ENCODE results near the gene COMMD2.

The COMMD2 gene

DNA sequence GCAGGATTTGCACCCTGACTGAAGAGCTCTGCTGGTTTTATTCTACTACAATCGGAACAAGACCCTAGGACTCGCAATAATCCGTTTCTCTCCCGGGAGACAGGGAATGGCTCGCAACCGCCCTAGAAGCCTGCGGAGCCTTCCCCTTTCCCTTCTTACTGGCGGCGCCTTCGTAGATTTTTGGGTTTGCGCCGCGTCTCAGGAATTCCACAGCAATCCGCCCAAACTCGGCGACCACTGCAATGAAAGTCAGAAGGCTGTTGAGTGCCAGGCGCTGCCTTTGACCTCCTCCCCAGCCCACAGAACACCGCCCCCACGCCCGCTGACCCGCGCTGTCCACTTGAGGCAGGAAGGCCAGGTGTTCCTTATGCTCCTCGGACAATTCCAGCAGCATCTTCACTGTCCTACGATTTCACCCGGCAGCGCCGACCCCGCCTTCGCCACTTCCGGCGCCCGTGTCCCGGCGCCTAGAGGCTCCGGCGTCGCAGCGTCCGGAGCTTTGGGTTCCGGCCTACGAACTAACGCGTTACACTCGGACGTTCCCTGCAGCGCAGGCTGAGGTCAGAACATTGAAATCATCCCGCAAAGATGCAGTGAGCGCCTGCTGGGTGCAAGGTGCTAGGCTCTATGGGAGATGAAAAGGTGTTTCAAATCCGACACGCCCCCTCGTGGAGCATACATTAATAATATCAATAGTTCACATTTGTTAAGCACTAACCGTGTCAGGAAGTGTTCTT lies at the start of gene COMMD2:
Gene COMMD2 (minus strand): TSS at position 439 of the 737 bp plus-strand sequence. CDS start 45 bp downstream, at position 394.
- DNase-seq (ENCODE audit: low read depth): peak; percentile 58

DNA sequence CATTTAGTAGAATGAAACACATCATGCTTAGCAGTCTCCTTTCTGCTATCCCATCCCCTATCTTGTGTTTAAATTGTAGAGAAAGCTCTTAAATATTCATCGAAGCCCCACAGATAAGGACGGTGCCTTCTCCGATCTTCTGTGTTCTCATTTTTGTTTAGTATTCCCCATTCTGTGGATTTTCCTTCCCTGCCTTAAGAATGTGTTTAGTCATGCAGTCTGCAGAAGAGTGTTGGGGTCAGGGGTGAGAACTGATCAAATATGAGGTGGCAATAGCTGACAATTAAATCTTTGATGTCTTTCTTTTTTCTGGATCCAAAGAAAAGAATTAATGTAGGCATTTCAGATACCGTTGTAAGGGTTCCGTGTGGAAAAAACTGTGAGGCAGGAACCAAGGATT lies 49.4 kb upstream of the COMMD2 start:
- no peak for DNase-seq (ENCODE audit: low read depth)

DNA sequence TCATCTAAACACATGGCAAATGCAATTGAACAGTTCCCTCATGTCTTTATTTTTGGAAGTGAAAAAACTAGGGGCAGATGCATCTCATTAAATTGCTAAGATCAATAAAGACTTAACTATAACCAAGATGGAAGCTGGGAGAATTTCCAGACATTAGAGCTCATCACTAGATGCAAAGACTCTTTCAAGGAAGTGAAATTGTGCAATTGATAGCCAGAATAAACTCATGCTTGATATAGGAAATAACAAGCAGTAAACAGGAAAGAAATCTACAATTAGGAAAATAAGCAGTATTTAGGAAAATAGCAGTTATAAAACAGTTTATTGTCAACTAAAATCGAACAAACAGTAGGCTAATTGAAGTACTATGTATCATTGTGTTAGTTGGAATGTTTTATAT lies 48.9 kb upstream of the COMMD2 start:
- DNase-seq (ENCODE audit: low read depth): no peak

DNA sequence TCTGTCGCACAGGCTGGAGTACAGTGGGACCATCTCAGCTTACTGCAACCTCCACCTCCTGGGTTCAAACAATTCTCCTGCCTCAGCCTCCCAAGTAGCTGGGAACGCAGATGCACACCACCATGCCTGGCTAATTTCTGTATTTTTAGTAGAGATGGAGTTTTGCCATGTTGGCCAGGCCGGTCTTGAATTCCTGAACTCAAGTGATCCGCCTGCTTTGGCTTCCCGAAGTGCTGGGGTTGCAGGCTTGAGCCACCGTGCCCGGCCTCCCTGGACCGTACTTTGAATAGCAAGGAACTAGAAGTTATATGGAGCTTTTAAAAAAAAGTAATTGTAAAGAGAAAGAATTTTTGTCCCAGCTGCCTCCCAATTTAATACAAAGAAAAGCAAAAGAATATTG lies 48.4 kb upstream of the COMMD2 start:
- DNase-seq (ENCODE audit: low read depth): no peak

DNA sequence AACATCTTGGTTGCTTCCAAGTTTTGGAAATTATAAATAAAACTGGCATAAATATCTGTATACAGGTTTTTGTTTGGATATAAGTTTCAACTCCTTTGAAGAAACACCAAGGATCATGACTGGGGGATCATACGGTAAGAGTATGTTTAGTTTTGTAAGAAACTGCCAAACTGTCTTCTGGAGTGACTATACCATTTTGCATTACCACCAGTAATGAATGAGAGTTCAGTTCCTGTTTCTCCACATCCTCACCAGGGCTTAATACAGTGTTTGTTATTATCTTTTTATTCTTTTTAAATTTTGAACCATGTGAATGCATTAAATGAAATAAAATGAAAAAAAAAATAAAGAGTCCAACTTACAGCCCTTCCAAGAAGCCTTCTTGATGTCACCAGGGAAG lies 43.7 kb upstream of the COMMD2 start:
- no peak for DNase-seq (ENCODE audit: low read depth)

DNA sequence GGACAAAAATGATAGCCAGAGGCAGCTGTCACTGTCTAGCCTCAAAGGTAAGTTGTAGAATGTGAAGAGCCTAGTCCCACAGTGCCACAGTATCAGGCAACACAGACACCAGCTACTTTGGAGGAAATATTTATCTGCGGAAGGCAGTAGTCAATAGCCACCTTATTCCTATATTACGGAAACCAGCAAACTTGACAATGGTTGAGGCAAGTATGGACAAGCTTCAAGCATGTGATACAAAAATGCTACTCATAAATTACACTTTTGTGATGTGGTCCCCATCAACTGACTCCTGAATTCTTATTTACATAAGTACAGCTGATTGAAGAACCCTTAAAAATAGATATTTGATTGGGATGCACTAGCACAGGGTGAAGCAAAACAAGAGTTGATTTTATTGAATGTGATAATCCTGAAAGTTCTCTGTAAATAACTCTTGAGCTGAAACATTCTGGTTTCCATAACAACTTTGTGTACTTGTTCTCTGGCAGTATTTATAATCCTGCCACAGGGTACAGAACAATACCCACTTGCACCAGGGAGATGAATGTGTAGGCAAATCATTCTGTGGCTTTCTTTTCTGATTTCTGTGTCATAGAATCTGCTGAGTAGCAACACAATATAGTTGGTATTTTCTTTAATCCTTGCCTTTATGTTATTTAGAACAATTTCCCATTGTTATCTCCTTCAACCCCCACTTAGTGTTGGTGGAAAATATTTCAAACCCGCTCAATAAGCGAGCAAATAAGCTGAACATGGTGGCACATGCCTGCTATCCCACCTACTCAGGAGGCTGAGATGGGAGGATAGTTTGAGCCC lies 40.4 kb upstream of the COMMD2 start, which contains the start of gene ANKUB1:
Gene ANKUB1 (minus strand): TSS at position 103 of the 819 bp plus-strand sequence. CDS start 188 bp downstream, outside the sequence.
- DNase-seq (ENCODE audit: low read depth): no peak

DNA sequence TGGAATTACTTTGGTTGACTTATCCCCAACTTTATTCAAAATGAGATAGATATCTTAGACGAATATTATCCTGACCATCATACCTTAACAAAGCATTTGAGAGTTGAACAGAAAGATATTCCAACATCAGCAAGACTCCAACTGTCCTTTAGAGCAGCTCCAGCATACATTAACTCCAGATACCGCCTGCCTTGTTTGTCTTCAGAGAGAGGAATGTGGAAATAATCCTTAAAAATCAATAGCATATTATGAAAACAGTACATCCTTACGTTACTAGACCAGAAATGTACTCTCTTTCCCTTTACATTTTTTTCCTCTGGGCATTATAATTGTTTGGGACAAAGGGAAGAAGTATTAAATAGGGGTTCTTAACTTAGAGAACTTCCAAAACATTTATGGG lies 38.4 kb upstream of the COMMD2 start:
- DNase-seq (ENCODE audit: low read depth): no peak

DNA sequence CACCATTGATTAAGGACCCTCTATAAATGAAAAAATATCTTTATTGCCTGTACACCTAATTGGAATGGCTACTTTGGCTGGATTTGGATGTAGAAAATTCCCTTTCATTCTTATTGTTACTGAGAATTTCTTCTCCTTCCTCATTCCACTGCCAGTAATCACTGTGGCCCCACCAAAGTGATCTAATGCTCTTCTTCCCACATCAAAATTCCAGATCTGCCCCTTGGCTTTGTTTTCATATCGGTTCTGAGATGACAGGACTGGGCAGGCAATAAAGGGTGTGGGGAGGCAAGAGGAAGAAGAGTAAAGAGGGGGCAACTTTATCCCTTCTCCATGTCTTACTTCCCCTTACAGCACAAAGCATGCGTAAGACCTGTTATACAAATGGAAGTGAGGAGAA lies 38.0 kb upstream of the COMMD2 start:
- no peak for DNase-seq (ENCODE audit: low read depth)

DNA sequence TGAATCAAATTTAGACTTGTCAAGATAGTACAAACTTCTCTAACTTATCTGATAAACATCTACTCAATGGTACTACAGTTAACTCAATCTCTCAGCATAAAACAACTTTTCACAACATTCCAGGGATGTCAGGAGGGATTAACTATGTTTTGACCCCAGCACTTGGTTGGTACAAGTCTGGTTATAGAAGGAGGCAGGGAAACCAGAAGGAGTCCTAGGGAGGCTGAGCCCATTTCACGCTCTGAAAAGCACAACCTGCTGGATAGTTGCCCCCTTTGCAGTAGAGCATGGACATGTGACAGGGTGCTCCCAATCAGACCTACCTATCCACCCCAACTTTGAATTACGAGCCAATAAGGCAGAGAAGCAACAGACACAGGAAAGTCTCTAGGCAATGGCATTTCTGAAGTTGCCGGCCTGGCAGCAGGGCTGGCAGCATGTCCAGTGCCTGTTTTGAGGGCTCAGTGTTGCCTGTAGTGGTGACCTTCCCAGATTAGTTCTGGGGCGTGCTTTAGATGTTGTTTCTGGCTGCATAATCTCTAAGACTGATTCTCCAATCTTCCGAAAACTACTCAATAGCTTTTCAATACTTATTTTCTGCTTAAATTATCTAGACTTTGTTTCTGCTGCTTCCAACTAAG lies 31.9 kb upstream of the COMMD2 start:
- DNase-seq (ENCODE audit: low read depth): no peak

DNA sequence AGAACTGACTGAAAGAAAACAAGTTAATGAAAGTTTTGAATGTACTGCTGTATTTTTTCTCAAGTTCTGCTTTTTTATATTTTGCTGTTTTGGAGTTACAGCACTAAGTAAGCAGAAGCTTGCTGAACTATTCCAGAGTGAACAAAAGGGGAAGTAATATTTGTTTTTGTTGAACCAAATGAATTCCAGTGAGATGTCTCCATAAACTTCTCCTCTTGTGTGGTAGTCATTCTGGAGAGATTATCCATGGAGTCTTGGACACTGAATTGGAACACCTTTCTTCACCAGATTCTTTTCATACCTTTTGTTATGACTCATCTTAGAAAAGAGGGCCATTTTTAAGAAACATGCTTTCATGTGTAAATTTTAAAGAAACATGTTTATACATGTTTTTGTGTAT lies 31.3 kb upstream of the COMMD2 start:
- DNase-seq (ENCODE audit: low read depth): no peak

DNA sequence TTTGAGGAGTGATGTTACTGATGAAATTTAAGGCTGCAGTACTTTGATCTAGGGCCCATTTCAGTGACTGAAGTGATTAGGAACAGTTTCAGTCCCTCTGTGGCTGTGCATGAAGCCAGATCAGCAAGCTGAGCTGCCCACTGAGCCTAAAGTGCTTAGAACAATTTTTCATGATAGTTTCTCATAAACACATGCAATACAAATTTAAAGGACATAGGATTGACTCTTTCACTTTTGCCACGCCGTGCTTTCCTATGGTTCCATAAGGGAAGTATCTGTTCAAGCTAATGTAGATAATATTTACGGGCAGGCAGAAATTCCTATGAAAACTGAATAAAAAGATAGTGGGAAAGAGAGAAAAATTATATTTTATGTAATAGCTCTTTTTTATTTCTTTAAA lies 29.5 kb upstream of the COMMD2 start:
- no peak for DNase-seq (ENCODE audit: low read depth)

DNA sequence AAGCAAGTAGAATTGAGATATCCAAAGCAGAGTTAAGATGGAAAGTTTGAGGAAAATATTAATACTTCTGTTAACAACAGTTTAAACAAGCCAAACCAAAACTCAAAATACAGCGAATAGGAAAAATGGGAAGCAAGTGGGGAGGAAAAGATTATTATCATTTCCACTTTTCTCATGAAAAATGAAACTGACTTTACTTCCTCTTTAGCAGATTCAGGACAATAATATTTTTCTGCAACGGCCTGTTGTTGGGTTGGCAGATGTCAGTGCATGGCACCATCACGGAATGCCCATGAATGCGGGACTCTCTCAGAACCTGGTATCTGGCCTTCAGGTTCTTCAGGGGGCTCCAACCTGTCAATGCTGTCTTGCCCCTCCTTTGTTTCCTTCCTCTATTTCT lies 28.9 kb upstream of the COMMD2 start:
- no peak for DNase-seq (ENCODE audit: low read depth)

DNA sequence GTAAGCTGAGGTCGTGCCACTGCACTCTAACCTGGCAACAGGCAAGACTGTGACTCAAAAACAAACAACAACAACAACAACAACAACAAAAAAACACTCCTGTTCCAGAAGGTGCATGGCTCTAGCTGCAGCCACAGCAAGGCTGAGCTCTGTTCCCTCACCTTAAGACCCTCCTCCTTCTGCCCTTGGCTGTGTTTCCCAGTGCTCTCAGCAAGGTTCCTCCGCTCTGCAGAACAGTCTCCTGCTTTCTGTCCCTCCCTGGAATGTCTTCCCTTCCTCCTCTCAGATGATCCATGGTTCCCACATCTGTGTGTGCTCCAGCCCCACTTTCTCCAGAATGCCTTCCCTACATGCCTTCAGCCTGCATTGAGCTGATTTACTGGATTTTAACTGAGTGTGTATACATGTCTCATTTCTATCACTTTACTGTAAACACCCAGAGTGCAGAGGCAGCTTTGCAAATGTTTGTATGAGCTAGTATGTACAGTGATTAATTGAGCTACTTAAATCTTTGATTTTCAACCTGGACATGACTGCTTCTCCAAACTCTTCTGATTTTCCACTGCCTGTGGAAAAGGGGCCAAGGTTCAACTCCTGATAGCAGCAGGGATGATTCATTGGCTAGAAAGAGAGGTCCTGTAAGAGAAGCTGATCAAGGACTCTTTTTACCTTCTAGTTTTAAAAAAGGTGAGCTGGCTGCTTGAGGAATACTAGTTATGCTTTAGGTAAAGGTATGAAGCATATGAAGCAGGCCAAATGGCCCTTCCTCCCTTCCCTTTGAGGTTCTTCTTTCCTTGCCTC lies 25.3 kb upstream of the COMMD2 start:
- DNase-seq (ENCODE audit: low read depth): no peak

DNA sequence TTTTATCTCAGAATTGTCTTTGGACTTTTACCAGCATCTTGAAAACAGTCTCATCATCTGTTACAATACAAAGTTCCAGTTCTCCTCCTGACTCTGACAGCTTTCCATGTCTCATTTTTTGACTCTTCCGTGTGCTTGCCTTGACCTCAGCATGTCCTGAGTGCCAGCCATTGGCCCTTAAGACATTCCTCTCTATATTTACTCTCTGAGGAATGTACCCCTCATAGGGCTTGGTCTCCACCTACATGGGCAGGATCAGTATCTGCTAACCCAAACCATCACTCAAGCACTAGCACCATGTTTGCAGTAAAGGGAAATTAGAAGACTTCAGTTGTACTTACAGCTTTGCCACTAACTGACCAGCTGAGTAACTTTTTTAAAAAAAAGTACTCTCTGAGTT lies 23.9 kb upstream of the COMMD2 start:
- no peak for DNase-seq (ENCODE audit: low read depth)

DNA sequence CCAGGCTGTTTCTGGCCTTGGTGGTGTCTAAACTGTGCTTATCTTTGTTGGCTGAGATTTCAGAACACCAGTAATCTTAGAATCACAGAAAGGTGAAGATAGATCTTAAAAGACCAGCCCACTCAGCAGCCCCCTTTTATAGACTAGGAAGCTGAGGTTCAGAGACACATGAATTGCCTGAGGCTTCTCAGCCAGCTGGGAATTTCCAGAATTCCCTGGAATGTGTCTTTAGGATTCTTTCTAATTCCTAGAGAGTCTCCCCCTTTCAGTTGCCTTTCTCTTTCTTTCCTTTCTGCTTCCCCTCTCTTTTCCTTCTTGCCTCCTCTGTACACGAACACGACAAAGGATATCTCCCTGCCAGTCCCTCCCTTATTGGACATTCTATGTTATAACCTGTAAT lies 20.6 kb upstream of the COMMD2 start:
- no peak for DNase-seq (ENCODE audit: low read depth)

DNA sequence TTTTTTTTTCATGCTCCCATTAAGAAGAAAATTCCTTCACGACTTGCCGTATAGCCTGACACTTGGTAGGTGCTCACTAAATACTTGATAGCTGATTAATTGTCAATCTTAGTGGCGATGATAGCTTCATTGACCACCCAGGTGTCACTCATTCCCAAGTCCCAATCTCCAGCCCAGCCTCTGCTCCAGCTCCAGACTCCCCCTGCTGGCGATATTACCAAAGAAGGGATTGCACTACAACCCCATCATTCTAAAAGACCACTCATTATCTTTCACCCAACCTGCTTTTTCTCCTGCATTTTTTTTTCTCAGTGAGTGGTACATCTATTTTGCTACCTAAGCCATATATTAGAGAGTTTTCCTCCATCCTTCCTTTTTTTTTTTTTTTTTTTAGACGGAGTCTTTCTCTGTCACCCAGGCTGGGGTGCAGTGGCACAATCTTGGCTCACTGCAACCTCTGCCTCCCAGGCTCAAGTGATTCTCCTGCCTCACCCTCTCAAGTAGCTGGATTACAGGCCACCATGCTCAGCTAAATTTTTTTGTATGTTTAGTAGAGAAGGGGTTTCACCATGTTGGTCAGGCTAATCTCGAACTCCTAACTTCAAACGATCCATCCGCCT lies 19.5 kb upstream of the COMMD2 start:
- peak; percentile 10 for DNase-seq (ENCODE audit: low read depth)

DNA sequence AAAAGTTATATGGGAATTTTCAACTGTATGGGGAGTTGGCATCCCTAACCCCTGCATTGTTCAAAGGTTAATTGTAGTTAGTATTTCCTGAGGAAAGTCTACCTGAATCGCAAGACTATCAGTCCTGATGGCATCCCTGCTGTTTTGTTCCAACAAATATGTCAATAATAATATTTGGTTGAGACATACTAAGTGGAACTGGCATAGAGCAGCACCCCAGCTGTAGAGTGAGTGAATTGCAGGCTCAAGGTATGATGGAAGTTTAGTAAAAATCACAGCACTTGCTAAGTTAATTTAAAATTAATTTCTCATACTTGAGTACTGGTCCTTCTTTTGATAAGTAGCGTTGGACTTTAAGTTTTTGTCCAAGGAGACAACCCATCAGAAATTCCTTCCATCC lies 18.0 kb upstream of the COMMD2 start:
- DNase-seq (ENCODE audit: low read depth): no peak

DNA sequence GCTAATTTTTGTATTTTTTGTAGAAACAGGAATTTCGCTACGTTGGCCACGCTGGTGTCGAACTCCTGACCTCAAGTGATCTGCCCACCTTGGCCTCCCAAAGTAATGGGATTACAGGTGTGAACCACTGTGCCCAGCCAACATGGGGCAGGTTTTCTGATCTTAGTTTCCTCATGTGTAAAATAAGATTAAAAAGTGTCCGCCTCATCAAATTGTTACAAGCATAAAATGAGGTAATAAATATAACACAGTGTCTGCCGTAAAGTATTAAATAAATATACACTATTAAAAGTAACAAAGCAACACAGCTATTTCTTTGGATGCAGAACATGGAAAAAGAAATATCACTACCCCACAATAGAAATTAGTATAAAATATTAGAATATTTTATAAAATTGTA lies 16.4 kb upstream of the COMMD2 start:
- no peak for DNase-seq (ENCODE audit: low read depth)

DNA sequence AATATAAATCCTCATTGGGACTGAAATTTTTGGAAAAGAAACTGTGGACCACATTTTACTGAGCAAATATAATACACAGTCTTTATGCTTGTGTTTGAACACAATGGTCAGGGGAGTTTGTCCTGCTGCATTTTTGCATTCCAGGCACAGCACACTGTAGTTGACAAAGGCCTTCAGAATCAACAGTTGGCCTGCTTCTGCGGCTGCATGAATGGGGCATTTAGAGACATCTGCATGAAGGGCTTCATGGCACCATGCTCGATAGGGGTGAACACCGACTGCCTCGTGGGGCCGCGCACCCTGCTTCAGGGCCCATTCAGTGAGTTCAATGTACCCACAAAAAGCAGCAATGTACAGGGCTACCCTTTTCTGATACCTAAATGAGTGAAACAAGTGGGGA lies 15.4 kb upstream of the COMMD2 start:
- DNase-seq (ENCODE audit: low read depth): no peak

DNA sequence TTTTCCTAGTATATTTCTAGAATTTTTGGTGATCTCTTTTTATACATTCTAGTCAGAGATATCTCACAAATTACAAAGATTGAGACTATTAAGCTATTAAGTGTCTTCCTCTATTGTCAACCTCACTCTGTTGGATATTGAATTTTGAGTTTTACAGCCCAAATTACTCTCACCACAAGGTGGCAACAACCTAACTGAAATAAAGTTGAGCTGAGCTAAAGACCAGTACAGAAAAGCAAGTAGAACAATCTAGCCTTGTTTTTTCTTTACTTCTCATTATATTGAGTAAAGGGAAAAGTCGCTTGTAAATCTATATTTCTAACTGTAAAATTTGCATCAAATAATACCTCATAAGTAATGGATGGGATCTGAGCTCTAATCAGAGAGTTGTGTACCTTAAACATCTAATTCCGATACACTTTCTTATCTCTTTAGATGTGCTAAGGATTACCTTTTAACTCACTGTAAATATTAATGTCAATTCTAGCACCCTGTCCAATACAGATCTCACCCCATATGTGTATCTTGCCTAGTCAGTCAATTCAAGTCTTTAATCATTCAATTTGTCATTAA lies 13.6 kb upstream of the COMMD2 start:
- no peak for DNase-seq (ENCODE audit: low read depth)

DNA sequence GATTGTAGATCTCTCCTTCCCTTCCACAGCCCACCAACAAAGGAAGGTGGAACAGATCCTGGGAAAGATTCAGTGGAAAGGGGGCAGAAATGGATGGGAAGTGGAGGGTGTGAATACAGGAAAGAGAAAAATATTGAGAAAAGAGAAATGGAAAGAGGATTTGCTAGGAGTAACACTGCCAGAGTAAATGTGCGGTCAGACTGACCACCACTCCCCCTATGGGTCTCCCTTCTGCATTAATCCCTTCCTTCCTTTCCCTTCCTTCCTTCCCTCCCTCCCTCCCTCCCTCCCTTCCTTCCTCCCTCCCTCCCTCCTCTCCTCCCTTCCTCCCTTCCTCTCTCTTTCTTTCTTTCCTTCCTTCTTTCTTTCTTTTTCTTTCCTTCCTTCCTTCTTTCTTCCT lies 12.0 kb upstream of the COMMD2 start:
- no peak for DNase-seq (ENCODE audit: low read depth)
